ENCODE results near the gene C4orf51.
"Not testable (repeated sequence)": the region's sequence is repeated elsewhere in the genome, so short reads cannot be mapped to it uniquely, and the experiment has no call there.

C4orf51 gene

GRCh38 chr4:145679991-145680455 lies at the start of gene C4orf51:
C4orf51 (plus strand) TSS chr4:145680146; CDS start chr4:145680204, 58 bp downstream.
- DNase-seq (ENCODE audit: low spot score): no peak
- Mint-ChIP-seq H3K36me3 (ENCODE audit: low read depth) (no peaks in the 10 kb centered on the region), H3K4me1 (ENCODE audit: low read depth) (no peaks in the 10 kb centered on the region), H3K4me3 (no peak within 1 kb of the TSS), H3K9me3 (peaks cover 6% of the 10 kb centered on the region), H3K27ac (no peak within 1 kb of the TSS), H3K27me3 (ENCODE audit: low read depth) (peaks cover 13% of the 10 kb centered on the region)

GRCh38 chr4:145635117-145635516 lies 44.8 kb upstream of the C4orf51 start:
- peaks cover 34% of the 10 kb centered on the region for H3K36me3 Mint-ChIP-seq (ENCODE audit: low read depth)
- no peak overlapping the region for H3K4me3 Mint-ChIP-seq
- no peak overlapping the region for H3K27ac Mint-ChIP-seq
- H3K4me1 Mint-ChIP-seq (ENCODE audit: low read depth): peaks cover 29% of the 10 kb centered on the region
- H3K27me3 Mint-ChIP-seq (ENCODE audit: low read depth): no peaks in the 10 kb centered on the region
- no peaks in the 10 kb centered on the region for H3K9me3 Mint-ChIP-seq
- DNase-seq (ENCODE audit: low spot score): no peak

GRCh38 chr4:145635630-145636029 lies 44.3 kb upstream of the C4orf51 start:
- Mint-ChIP-seq H3K27ac (no peak overlapping the region), H3K4me1 (ENCODE audit: low read depth) (peaks cover 29% of the 10 kb centered on the region), H3K9me3 (no peaks in the 10 kb centered on the region), H3K27me3 (ENCODE audit: low read depth) (no peaks in the 10 kb centered on the region), H3K4me3 (no peak overlapping the region), H3K36me3 (ENCODE audit: low read depth) (peaks cover 34% of the 10 kb centered on the region)
- no peak for DNase-seq (ENCODE audit: low spot score)

GRCh38 chr4:145639186-145639698 lies 40.7 kb upstream of the C4orf51 start:
- Mint-ChIP-seq H3K4me3 (peak overlapping the region; percentile 22), H3K27me3 (ENCODE audit: low read depth) (no peaks in the 10 kb centered on the region), H3K4me1 (ENCODE audit: low read depth) (peaks cover 22% of the 10 kb centered on the region), H3K27ac (no peak overlapping the region), H3K36me3 (ENCODE audit: low read depth) (peaks cover 18% of the 10 kb centered on the region), H3K9me3 (no peaks in the 10 kb centered on the region)
- no peak for DNase-seq (ENCODE audit: low spot score)

GRCh38 chr4:145640236-145640635 lies 39.7 kb upstream of the C4orf51 start:
- H3K4me3 Mint-ChIP-seq; H3K27me3 Mint-ChIP-seq (ENCODE audit: low read depth); DNase-seq (ENCODE audit: low spot score); H3K27ac Mint-ChIP-seq; H3K9me3 Mint-ChIP-seq: not testable (repeated sequence)
- H3K36me3 Mint-ChIP-seq (ENCODE audit: low read depth): peaks cover 17% of the 10 kb centered on the region
- H3K4me1 Mint-ChIP-seq (ENCODE audit: low read depth): peaks cover 21% of the 10 kb centered on the region

GRCh38 chr4:145643295-145643694 lies 36.7 kb upstream of the C4orf51 start:
- no peak overlapping the region for H3K4me3 Mint-ChIP-seq
- H3K4me1 Mint-ChIP-seq (ENCODE audit: low read depth): peaks cover 12% of the 10 kb centered on the region
- H3K27me3 Mint-ChIP-seq (ENCODE audit: low read depth): no peaks in the 10 kb centered on the region
- DNase-seq (ENCODE audit: low spot score): no peak
- no peaks in the 10 kb centered on the region for H3K9me3 Mint-ChIP-seq
- no peak overlapping the region for H3K27ac Mint-ChIP-seq
- peaks cover 27% of the 10 kb centered on the region for H3K36me3 Mint-ChIP-seq (ENCODE audit: low read depth)

GRCh38 chr4:145644699-145645098 lies 35.2 kb upstream of the C4orf51 start:
- Mint-ChIP-seq H3K9me3 (no peaks in the 10 kb centered on the region), H3K27ac (no peak overlapping the region), H3K4me1 (ENCODE audit: low read depth) (peaks cover 4% of the 10 kb centered on the region), H3K4me3 (no peak overlapping the region), H3K36me3 (ENCODE audit: low read depth) (peaks cover 17% of the 10 kb centered on the region), H3K27me3 (ENCODE audit: low read depth) (no peaks in the 10 kb centered on the region)
- no peak for DNase-seq (ENCODE audit: low spot score)

- Mint-ChIP-seq H3K4me1 (ENCODE audit: low read depth) (no peaks in the 10 kb centered on the region), H3K27me3 (ENCODE audit: low read depth) (no peaks in the 10 kb centered on the region), H3K27ac (no peak overlapping the region), H3K36me3 (ENCODE audit: low read depth) (peaks cover 65% of the 10 kb centered on the region), H3K9me3 (peaks cover 7% of the 10 kb centered on the region), H3K4me3 (no peak overlapping the region)
- no peak for DNase-seq (ENCODE audit: low spot score)
These were observed 23.8 kb upstream of the C4orf51 start for GRCh38 chr4:145656156-145656555.

GRCh38 chr4:145660064-145660463 lies 19.9 kb upstream of the C4orf51 start:
- no peaks in the 10 kb centered on the region for H3K27me3 Mint-ChIP-seq (ENCODE audit: low read depth)
- H3K4me1 Mint-ChIP-seq (ENCODE audit: low read depth): no peaks in the 10 kb centered on the region
- no peak overlapping the region for H3K27ac Mint-ChIP-seq
- peaks cover 15% of the 10 kb centered on the region for H3K9me3 Mint-ChIP-seq
- DNase-seq (ENCODE audit: low spot score): no peak
- peaks cover 48% of the 10 kb centered on the region for H3K36me3 Mint-ChIP-seq (ENCODE audit: low read depth)
- H3K4me3 Mint-ChIP-seq: no peak overlapping the region

GRCh38 chr4:145663194-145663593 lies 16.8 kb upstream of the C4orf51 start:
- Mint-ChIP-seq H3K4me1 (ENCODE audit: low read depth) (no peaks in the 10 kb centered on the region), H3K4me3 (no peak overlapping the region), H3K9me3 (peaks cover 13% of the 10 kb centered on the region), H3K27me3 (ENCODE audit: low read depth) (no peaks in the 10 kb centered on the region), H3K27ac (no peak overlapping the region), H3K36me3 (ENCODE audit: low read depth) (peaks cover 27% of the 10 kb centered on the region)
- DNase-seq (ENCODE audit: low spot score): no peak

- Mint-ChIP-seq H3K27me3 (ENCODE audit: low read depth) (no peaks in the 10 kb centered on the region), H3K4me1 (ENCODE audit: low read depth) (no peaks in the 10 kb centered on the region), H3K9me3 (peaks cover 10% of the 10 kb centered on the region)
These were observed 14.2 kb upstream of the C4orf51 start for GRCh38 chr4:145665773-145666172.

GRCh38 chr4:145670422-145670821 lies 9.5 kb upstream of the C4orf51 start:
- H3K4me1 Mint-ChIP-seq (ENCODE audit: low read depth): peaks cover 2% of the 10 kb centered on the region
- no peaks in the 10 kb centered on the region for H3K36me3 Mint-ChIP-seq (ENCODE audit: low read depth)
- no peak overlapping the region for H3K27ac Mint-ChIP-seq
- DNase-seq (ENCODE audit: low spot score): no peak
- peaks cover 3% of the 10 kb centered on the region for H3K9me3 Mint-ChIP-seq
- no peaks in the 10 kb centered on the region for H3K27me3 Mint-ChIP-seq (ENCODE audit: low read depth)
- H3K4me3 Mint-ChIP-seq: no peak overlapping the region

More at GRCh38 chr4:145665773-145666172, 14.2 kb upstream of the C4orf51 start:
- Mint-ChIP-seq H3K4me3 (no peak overlapping the region), H3K27ac (no peak overlapping the region), H3K36me3 (ENCODE audit: low read depth) (peaks cover 5% of the 10 kb centered on the region)
- DNase-seq (ENCODE audit: low spot score): no peak

GRCh38 chr4:145679520-145679919 lies 426 bp upstream of the C4orf51 start:
- peaks cover 10% of the 10 kb centered on the region for H3K27me3 Mint-ChIP-seq (ENCODE audit: low read depth)
- no peak overlapping the region for H3K4me3 Mint-ChIP-seq
- no peaks in the 10 kb centered on the region for H3K36me3 Mint-ChIP-seq (ENCODE audit: low read depth)
- no peaks in the 10 kb centered on the region for H3K4me1 Mint-ChIP-seq (ENCODE audit: low read depth)
- no peak overlapping the region for H3K27ac Mint-ChIP-seq
- no peak for DNase-seq (ENCODE audit: low spot score)
- peaks cover 6% of the 10 kb centered on the region for H3K9me3 Mint-ChIP-seq

- Mint-ChIP-seq H3K36me3 (ENCODE audit: low read depth) (no peaks in the 10 kb centered on the region), H3K27ac (no peak overlapping the region), H3K27me3 (ENCODE audit: low read depth) (peaks cover 13% of the 10 kb centered on the region), H3K9me3 (peaks cover 6% of the 10 kb centered on the region), H3K4me3 (no peak overlapping the region), H3K4me1 (ENCODE audit: low read depth) (no peaks in the 10 kb centered on the region)
- no peak for DNase-seq (ENCODE audit: low spot score)
These were observed 956 bp downstream of the C4orf51 start for GRCh38 chr4:145680902-145681301.

- DNase-seq (ENCODE audit: low spot score): no peak
- H3K27me3 Mint-ChIP-seq (ENCODE audit: low read depth): peaks cover 13% of the 10 kb centered on the region
These were observed 1.6 kb downstream of the C4orf51 start for GRCh38 chr4:145681518-145681917.

More at GRCh38 chr4:145681518-145681917, 1.6 kb downstream of the C4orf51 start:
- Mint-ChIP-seq H3K4me1 (ENCODE audit: low read depth) (no peaks in the 10 kb centered on the region), H3K4me3 (no peak overlapping the region), H3K9me3 (peaks cover 6% of the 10 kb centered on the region), H3K36me3 (ENCODE audit: low read depth) (no peaks in the 10 kb centered on the region), H3K27ac (no peak overlapping the region)

All from T-helper 2 cell treated with Interferon-gamma antibody and Interleukin-4, amounts not matched to agents 5 μg/mL and 100 μg/mL, for 36 hours (primary cell).